Hypothalamus (tissue), 51 donors: ENCODE results near the gene NOP53.
"Not testable (repeated sequence)": the region's sequence is repeated elsewhere in the genome, so short reads cannot be mapped to it uniquely, and the experiment has no call there.

Experiments
- DNase-seq, 51 donors: peaks; one replicate each; lab custom pipeline; 2025; lab: John Stamatoyannopoulos, UW

Gene NOP53

DNA sequence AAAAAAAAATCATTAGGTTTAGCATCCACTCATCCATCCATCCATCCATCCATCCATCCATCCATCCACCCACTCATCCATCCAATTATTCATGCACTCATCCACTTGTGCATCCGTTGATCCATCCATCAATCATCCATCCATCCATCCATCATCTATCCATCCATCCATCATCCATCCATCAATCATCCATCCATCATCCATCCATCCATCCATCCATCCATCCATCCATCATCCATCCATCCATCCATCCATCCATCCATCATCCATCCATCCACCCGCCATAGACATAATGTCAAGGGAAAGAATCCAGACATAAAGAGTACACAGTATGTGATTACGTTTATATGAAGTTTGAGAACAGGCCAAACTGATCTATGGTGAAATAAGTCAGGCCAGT is 24.2 kb downstream of the NOP53 start:
- no peak for DNase-seq

DNA sequence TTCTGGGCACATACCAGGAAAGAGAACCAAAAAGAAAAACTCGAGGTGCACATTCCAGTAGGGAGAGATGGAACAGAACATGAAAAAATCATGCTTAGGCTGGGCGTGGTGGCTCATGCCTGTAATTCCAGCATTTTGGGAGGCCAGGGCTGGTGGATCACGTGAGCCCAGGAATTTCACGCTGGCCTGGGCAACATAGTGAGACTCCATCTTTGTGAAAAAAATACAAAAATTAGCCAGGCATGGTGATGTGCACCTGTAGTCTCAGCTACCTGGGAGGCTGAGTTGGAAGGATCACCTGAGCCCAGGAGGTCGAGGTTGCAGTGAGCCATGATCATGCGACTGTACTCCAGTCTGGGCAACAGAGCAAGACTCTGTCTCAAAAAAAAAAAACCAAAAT is 25.9 kb downstream of the NOP53 start:
- not testable (repeated sequence) for DNase-seq

DNA sequence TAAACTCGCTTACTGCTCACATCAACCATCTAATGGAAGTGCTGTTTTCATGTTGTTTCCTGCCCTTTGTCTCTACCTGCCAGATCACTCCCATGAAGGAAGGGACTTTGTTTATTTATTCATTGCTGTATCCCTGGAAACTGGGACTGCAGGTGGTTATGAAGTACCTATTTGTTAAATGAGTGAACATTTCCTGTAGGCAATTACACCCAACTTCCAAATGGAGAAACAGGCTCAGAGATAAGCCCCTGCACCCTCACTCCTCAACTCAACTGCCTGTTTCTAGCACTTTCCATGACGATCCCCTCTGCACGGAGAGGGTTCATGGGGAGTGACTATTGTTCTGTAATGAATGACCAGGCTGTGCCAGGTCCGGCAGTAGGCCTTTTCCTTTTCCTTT is 31.2 kb downstream of the NOP53 start:
- DNase-seq = peak in 5 of 51 donors; percentile 4 to 28 (median 20)

DNA sequence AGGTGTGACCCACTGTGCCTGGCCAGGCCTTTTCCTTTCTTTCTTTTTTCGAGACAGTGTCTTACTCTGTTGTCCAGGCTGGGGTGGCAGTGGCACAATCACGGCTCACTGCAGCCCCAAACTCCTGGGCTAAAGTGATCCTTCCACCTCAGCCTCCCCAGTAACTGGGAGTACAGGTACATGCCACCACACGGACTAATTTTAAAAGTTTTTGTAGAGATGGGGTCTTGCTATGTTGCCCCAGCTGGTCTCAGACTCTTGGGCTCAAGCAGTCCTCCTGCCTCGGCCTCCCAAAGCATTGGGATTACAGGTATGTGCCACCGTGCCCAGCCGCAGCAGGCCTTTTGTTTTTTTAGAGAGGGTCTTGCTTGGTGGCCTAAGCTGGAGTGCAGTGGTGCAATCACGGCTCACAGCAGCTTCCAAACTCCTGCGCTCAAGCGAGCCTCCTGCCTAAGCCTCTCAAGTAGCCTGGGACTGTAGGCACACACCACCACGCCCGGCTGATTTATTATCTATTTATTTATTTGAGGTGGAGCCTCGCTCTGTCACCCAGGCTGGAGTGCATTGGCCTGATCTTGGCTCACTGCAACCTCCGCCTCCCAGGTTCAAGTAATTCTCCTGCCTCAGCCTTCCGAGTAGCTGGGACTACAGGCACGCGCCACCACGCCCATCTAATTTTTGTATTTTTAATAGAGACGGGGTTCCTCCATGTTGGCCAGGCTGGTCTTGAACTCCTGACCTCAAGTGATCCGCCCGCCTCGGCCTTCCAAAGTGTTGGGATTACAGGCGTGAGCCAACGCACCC is 32.1 kb downstream of the NOP53 start:
- not testable (repeated sequence) for DNase-seq

DNA sequence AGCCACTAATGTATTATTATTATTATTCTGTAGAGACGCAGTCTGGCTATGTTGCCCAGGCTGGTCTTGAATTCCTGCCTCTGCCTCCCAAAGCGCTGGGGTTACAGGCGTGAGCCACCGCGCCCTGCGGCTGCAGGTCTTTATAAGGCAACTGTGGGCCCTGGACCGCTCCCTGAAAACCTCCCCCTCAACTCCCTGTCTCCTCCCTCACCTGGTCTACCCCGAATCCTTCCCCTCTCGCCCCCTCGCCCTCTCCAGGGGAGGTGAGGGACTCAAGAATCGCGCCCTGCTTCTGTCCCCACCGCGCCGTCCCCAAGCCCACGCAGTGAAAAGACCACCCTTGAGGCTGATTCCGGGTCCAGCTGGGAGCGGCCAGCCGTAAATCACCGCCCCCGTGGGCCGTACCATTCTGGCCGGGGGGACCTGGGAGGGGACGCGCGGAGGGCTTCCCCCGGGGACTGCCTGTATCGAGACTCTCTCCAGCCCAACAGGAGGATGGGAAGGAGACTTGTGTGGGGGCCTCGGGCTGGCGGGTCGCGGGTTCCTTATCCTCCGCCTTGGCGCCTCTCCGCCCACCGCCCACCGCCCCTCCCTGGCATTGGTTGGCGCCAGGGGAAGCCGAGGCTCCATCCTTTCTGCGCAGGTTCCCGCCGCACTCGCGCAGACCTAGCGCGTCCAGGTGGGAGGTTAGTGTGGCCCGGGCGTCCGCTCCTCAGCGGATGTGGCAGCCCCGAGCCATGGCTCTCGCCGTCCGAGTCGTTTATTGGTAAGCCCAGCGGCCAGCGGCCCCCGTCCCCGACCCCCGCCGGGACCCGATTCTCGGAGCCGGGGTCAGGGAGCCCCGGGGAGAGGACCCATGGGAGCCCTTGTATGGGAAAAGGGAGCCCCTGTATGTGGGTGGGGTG is 33.0 kb downstream of the NOP53 start, which contains the start of gene SELENOW:
Gene SELENOW (plus strand): TSS at position 655 of the 905 bp plus-strand sequence. CDS start 83 bp downstream, at position 738.
- DNase-seq = peak; percentile 50 to 96 (median 82)

DNA sequence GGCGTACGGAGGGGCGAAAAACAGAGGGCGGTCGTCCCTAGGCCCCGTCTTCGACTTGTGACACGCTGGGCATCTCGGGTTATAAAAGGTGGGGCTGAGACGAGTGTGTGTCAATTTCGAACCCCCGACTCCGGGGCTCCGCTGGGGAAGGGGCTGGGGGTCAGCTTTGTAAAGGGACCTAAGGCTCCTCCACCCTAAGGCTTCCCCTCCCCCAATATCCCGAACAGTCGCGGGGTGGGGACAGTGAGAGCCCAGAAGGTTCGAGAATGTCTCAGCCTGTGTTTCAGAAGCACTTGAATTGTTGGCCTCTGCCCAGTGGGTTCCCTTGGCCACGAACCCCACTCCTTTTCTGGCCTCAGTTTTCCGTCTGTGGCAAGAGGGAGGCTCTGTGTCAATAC is 33.6 kb downstream of the NOP53 start:
- DNase-seq = peak in 42 of 51 donors; percentile 9 to 74 (median 42)

DNA sequence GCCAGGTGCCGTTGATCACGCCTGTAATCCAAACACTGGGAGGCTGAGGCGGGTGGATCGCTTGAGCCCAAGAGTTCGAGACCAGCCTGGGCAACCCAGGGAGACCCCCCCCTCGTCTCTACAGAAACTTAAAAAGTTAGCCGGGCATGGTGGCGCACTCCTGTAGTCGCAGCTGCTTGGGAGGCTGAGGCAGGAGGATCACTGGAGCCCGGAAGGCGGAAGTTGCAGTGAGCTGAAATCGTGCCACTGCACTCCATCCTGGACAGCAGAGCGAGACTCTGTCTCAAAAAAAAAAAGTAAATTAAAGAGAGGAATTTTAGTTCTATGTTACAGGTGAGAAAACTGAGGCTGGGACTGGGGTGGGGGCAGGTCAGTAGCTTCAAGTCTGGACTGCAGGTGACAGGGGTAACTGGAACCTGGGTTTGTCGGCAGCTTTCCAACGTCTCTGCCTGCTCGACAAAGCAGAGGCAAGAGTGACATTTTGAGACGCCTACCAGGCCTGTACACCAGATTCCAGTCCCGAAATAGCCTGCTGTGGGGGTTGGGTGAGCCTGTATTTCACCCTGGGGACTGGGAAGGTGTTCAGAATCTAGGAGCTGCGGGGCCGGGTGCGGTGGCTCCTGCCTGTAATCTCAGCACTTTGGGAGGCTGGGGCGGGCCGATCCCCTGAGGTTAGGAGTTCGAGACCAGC is 34.3 kb downstream of the NOP53 start:
- peak in 20 of 51 donors; percentile 4 to 46 (median 10) for DNase-seq

DNA sequence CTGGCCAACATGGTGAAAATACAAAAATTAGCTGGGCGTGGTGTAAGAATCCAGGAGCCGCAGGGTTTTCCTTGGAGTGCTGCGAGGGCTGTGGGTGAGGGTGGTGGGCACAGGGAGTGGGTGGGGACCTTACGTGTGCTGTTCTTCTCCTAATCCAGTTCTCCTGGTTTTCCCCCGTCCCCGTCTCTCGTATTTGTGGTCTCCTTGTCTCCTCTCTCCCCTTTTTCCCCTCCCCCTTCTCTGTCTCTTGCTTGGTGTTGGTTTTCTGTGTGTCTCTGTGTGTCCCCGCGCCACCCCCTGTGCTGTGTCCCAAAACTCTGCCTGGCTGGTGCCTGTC is 34.8 kb downstream of the NOP53 start:
- no peak for DNase-seq

DNA sequence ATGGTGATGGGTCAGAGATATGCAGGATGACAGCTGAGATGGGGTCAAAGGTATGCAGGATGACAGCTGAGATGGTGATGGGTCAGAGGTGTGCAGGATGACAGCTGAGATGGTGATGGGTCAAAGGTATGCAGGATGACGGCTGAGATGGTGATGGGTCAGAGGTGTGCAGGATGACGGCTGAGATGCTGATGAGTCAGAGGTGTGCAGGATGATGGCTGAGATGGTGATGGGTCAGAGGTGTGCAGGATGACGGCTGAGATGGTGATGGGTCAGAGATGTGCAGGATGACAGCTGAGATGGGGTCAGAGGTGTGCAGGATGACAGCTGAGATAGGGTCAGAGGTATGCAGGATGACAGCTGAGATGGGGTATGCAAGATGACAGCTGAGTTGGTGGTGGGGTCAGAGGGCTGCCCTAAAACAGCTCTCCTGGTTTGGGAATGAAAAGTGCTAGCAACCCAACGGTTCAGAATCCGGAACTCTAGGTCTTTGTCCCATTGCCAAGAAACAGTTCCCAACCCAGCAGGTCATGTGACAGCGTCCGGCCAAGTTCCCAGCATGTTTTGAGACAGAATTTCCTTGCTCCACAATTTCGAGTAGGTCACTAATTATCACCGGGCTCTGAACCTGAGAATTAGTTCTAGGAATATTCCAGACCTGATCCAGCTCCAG is 36.4 kb downstream of the NOP53 start:
- peak in 40 of 51 donors; percentile 5 to 74 (median 41) for DNase-seq

DNA sequence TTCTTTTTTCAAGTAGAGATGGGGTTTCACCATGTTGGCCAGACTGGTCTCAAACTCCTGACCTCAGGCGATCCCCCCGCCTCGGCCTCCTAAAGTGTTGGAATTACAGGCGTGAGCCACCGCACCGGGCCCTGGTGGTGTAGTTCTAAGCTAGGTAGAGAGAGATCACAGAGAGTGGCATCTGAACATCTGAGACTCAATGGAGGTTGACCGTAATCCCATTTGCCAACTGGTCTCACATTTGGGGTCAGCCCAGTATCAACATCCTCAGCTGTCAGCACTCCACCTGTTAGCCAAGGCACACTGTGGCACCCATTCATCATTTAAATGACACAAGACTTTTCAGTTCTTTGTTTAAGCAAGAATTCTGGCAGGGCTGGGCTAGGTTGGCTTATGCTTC is 41.2 kb downstream of the NOP53 start:
- no peak for DNase-seq

DNA sequence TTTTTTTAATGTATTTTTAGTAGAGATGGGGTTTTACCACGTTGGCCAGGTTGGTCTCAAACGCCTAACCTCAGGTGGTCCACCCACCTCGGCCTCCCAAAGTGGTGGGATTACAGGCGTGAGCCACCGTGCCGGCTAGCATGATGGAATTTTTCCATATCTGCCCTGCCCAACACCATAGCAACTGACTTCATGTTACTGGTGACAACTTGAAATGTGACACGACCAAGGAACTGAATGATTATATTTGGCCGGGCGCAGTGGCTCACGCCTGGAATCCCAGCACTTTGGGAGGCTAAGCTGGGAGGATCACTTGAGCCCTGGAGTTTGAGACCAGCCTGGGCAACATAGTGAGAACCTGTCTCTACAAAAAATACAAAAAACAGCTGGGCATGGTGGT is 42.0 kb downstream of the NOP53 start:
- not testable (repeated sequence) for DNase-seq

DNA sequence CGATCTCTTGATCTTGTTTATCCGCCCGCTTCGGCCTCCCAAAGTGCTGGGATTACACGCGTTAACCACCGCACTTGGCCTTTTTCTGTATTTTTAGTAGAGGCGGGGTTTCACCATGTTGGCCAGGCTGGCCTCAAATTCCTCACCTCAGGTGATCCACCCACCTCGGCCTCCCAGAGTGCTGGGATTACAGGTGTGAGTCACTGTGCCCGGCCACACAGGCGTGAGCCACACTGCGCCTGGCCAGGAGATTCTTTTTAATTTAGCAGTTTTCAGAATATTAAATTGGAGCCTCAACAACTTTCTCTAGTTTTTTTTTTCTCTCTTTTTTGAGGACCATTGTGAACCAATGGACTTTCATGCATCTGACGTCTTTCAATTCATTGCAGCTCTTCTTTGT is 44.5 kb downstream of the NOP53 start:
- not testable (repeated sequence) for DNase-seq

DNA sequence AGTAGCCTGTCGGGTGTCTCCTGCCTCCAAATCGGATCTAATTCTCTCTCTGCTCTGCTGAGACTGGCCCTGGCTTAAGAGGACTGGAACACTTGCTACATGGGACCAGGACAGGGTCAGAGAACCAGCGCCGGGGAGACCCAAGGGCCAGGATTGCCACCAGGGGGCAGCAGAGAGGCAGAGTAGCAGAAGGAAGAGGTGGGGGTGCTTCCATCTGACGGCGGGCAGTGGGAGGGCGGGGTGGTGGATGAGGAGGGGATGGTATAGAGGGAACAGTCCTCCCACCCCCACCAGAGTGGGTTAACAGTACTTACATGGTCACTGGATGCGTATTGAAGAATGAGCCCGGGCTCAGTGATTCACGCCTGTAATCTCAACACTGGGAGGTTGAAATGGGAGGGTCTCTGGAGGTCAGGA is 45.1 kb downstream of the NOP53 start:
- peak in 47 of 51 donors; percentile 1 to 87 (median 55) for DNase-seq

DNA sequence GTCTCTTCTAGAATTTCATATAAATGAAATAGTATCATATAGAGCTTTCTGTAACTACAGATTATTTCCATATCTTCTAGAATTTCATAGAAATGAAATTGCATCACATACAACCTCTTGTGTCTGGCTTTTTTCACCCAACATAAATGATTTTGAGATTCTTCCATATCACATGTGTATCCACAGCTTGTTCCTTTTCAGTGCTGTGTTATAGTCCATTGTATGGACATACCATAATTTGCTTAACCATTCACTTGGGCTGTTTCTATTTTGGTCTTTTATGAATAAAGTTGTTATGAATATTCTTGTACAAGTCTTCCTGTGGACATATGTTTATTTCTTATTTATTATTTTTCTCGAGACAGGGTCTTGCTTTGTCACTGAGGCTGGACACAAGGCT is 47.3 kb downstream of the NOP53 start:
- DNase-seq = no peak

DNA sequence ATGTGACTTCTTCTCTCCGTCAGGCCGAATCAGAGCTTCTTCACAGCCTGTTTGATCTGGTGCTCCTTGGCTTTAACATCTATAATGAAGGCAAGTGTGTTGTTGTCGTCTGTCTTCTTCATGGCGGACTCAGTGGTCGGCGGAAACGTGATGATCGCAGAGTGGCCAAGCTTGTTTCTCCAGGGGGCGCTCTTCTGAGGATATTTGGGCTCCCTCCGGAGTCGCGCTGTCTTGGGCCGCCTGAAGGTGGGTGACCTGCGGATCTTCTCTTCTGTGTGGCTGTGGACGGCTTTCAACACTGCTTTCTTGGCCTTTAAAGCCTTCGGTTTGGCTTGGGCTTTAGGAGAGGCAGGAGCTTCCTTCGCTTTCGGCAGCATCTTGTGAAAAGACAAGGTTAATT is 49.2 kb downstream of the NOP53 start:
- DNase-seq = no peak

DNA sequence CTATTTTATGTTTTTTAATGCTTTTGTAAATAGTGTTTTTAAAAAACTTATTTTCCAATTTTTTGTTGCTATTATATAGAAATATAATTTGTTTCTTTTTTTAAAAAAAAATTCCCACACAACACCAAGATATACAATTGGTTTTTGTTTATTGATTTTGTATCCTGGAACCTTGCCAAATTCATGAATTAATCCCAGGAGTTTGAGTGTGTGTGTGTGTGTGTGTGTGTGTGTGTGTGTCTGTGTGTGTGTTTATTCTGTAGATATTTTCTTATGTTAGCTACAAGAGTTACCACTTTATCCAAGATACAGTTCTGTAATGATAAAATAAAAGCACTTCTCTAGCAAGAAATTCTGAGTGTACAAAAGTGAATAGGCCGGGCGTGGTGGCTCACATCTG is 51.4 kb downstream of the NOP53 start:
- no peak for DNase-seq

DNA sequence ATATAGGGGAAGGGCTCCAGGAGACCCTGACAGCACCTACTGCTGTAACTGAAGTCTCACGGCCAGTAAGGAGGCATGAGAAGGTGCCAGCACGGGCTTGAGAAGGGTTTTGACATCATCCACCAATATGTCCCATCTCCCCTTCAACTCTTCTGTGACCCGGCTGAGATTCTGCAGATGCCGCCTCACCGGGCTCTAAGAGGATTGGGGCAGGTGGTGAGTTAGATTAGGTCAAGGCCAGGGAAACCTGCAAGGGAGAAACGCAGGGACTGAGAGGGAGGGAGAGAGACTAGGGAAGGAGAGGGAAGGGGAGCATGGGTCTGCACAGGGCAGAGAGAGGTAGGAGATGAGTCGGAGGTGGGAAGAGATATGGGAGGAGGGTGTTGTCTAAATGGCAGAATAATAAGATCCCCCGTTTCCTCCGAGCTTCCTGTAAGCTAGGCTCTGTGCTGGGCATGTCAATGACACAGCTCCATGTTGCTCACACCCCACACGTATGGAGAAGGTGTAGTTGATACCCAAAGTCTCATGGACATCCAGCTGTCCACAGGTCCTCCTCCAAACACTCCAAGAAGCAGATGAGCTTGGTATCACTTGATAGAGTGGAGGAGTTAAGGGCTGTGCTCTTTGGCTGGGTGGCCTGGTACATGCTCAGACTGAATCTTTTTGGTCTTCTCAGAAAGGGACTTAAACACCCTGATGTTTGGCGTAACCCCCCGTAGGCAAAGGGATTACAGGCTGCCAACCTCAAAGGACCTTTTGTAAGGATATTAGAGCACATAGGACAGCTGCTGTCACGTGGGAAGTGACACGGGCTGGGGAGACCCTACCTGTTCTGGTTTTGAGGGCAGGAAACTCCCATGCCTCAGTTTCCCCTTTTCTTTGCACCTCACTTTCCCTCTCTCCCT is 52.9 kb downstream of the NOP53 start:
- no peak for DNase-seq

DNA sequence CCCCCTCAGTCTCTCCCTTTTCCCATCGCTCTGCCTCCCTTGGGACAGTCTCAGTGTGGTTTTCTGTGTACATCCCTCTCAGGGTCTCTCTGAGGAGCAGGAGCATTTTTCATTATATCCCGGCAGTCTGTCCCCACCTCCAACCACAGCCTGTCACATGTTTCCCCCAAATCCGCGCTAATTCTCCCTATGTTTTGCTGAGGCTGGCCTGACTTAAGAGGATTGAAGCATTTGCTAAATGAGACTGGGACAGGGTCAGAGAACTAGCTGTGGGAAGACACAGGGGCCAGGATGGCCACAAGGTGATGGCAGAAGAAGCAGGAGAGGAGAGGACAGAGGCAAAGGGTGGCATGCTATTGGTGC is 53.5 kb downstream of the NOP53 start:
- no peak for DNase-seq

DNA sequence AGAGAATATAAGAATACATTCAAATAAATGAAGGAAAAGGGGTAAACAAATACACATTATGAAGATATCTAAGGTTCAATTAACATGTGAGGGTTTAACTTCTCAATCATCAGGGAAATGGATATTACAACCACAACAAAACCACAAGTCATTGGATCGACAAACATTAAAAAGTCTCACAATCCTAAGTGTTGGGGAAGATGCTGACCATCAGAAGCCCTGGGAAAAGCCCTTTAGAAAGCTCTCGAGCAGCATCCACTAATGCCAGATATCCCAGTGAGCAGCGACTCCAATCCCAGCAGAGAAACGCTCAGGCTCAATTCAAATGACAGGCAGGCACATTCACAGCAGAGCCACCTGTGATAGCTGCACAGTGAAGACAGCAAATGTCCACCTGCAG is 55.9 kb downstream of the NOP53 start:
- DNase-seq = no peak
